Hepatocyte (in vitro differentiated cells): ENCODE results near the gene RNF152.

Source experiments
- EZH2 ChIP-seq: fragments of 200-600 bp; sonication (generic); IDR thresholded peaks from 2 replicates; pipeline ENCODE4 v1.6.1; 2016; ENCODE audit warnings: antibody characterized with exemption, mild to moderate bottlenecking, borderline replicate concordance
- EZH2phosphoT487 ChIP-seq: fragments of 200-600 bp; sonication (generic); IDR thresholded peaks from one replicate; pipeline ENCODE4 v1.6.1; 2018; ENCODE audit warnings: antibody characterized with exemption, mild to moderate bottlenecking, low read depth, moderate library complexity; ENCODE audit not compliant: unreplicated experiment, severe bottlenecking
- TF ChIP-seq, protein P1 (sequence below): fragments of 200-600 bp; sonication (generic); IDR thresholded peaks from 2 replicates; pipeline ENCODE4 v1.5.1; 2016; ENCODE audit warnings: antibody characterized with exemption, mild to moderate bottlenecking; ENCODE audit not compliant: poor library complexity

DNA sequence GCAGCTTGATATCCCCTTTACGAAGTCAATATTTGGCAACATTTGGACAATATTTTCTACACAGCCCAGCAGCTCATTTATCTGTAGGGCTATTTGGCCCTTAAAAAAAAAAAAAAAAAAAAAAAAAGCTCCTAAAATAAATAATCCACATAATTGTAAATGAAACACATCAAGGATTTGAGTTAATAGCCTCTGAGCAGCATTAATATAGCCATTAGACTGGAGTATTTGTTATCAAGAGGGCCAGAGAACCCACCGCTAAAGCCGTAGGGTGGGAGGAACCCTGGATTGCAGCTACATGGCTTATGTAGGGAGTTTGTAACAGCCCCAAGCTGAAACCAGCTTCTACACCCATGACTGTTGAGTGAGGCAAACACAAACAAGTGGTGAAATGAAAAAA lies 84.5 kb downstream of the RNF152 start:
- TF ChIP-seq EZH2 (no peak), EZH2phosphoT487 (no peak)
- TF ChIP-seq, protein P1, sequence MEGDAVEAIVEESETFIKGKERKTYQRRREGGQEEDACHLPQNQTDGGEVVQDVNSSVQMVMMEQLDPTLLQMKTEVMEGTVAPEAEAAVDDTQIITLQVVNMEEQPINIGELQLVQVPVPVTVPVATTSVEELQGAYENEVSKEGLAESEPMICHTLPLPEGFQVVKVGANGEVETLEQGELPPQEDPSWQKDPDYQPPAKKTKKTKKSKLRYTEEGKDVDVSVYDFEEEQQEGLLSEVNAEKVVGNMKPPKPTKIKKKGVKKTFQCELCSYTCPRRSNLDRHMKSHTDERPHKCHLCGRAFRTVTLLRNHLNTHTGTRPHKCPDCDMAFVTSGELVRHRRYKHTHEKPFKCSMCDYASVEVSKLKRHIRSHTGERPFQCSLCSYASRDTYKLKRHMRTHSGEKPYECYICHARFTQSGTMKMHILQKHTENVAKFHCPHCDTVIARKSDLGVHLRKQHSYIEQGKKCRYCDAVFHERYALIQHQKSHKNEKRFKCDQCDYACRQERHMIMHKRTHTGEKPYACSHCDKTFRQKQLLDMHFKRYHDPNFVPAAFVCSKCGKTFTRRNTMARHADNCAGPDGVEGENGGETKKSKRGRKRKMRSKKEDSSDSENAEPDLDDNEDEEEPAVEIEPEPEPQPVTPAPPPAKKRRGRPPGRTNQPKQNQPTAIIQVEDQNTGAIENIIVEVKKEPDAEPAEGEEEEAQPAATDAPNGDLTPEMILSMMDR = no peak
